Mammary epithelial cell (primary cell): ENCODE results near the gene SYNJ2.

Source experiments
- CTCF ChIP-seq, 2 donors: IDR thresholded peaks in 1 of 2; conservative IDR thresholded peaks in 1 of 2; 2 replicates each; pipeline ENCODE4 v1.5.1; 2011 to 2012; ENCODE audit warnings: inconsistent platforms in 2 of 2, low read length in 2 of 2, mild to moderate bottlenecking in 2 of 2, control low read depth in 1 of 2, low read depth in 1 of 2; ENCODE audit not compliant: insufficient read depth in 1 of 2; ENCODE audit errors: extremely low read depth in 1 of 2
- EZH2 ChIP-seq: IDR thresholded peaks from 2 replicates; pipeline ENCODE4 v1.6.1; 2012; ENCODE audit warnings: low read length, inconsistent platforms, borderline replicate concordance

GRCh38 chr6:157967020-157967419, 14.6 kb upstream of the SYNJ2 start:
- TF ChIP-seq EZH2 (no peak), CTCF (conservative IDR thresholded peaks at IDR 0.05 in 1 of 2, IDR thresholded peaks at IDR 0.05 in 1 of 2; ENCODE audit: extremely low read depth in 1 of 2, insufficient read depth in 1 of 2, low read depth in 1 of 2, low read length in 2 of 2) (no peak)
